ENCODE data around the gene LRRC8E. TPM values are rescaled to one million over a fixed set of nuclear protein-coding genes. Genes with fewer than 3 reads are reported as not detected.

LRRC8E gene
- polyA plus RNA-seq, 1 experiment: 8.6 TPM

- CTCF ChIA-PET: interaction anchor here (1.0 to 1.5 kb wide), 2 partner anchors 11 to 12 kb away, joined by 3 to 5 read pairs; no protein-coding TSS in a partner anchor
- DNase-seq (ENCODE audit: low read depth): no peak
- Histone ChIP-seq H3K36me3 (ENCODE audit: control insufficient read depth, insufficient read depth, low read length) (no peaks in the 10 kb centered on the region; the same call in 1 of the 2 replicates), H3K4me3 (ENCODE audit: low read depth, low read length) (no peak overlapping the region), H3K27me3 (ENCODE audit: control insufficient read depth, insufficient read depth, low read length) (0 out of 2 replicates have a peak, but pooled peaks cover 2% of the 10 kb centered on the region)
- POLR2A ChIA-PET: no interaction called here
- TF ChIP-seq CTCF (IDR thresholded peaks at IDR 0.05; ENCODE audit: insufficient read depth, low read depth, low read length): no peak
Measured at GRCh38 chr19:7864690-7865074, 23.6 kb upstream of the LRRC8E start.

- no peak for DNase-seq (ENCODE audit: low read depth)
- H3K27me3 ChIP-seq (ENCODE audit: control insufficient read depth, insufficient read depth, low read length): 0 out of 2 replicates have a peak, but pooled peaks cover 2% of the 10 kb centered on the region
- no peak for TF ChIP-seq CTCF (IDR thresholded peaks at IDR 0.05; ENCODE audit: insufficient read depth, low read depth, low read length)
- no peaks in the 10 kb centered on the region; the same call in 1 of the 2 replicates for H3K36me3 ChIP-seq (ENCODE audit: control insufficient read depth, insufficient read depth, low read length)
- no peak overlapping the region for H3K4me3 ChIP-seq (ENCODE audit: low read depth, low read length)
- CTCF ChIA-PET: interaction anchor here (1.1 to 1.5 kb wide), 2 partner anchors 11 to 13 kb away, joined by 5 read pairs; no protein-coding TSS in a partner anchor
- POLR2A ChIA-PET: no interaction called here
Measured at GRCh38 chr19:7865262-7865911, 22.9 kb upstream of the LRRC8E start.

GRCh38 chr19:7866399-7867091 lies 21.8 kb upstream of the LRRC8E start:
- TF ChIP-seq CTCF (IDR thresholded peaks at IDR 0.05; ENCODE audit: insufficient read depth, low read depth, low read length): no peak
- H3K36me3 ChIP-seq (ENCODE audit: control insufficient read depth, insufficient read depth, low read length): no peaks in the 10 kb centered on the region; the same call in 1 of the 2 replicates
- CTCF ChIA-PET: no interaction called here
- 0 out of 2 replicates have a peak, but pooled peaks cover 2% of the 10 kb centered on the region for H3K27me3 ChIP-seq (ENCODE audit: control insufficient read depth, insufficient read depth, low read length)
- no peak for DNase-seq (ENCODE audit: low read depth)
- no peak overlapping the region for H3K4me3 ChIP-seq (ENCODE audit: low read depth, low read length)
- POLR2A ChIA-PET: interaction anchor here (0.6 kb wide), 1 partner anchor 524 kb away, joined by 3 read pairs; the partner anchor contains the start of gene RAB11B

GRCh38 chr19:7867092-7867844 lies 21.0 kb upstream of the LRRC8E start:
- POLR2A ChIA-PET: no interaction called here
- no peak for DNase-seq (ENCODE audit: low read depth)

More at GRCh38 chr19:7867092-7867844, 21.0 kb upstream of the LRRC8E start:
- Histone ChIP-seq H3K4me3 (ENCODE audit: low read depth, low read length) (no peak overlapping the region), H3K36me3 (ENCODE audit: control insufficient read depth, insufficient read depth, low read length) (no peaks in the 10 kb centered on the region; the same call in 1 of the 2 replicates), H3K27me3 (ENCODE audit: control insufficient read depth, insufficient read depth, low read length) (0 out of 2 replicates have a peak, but pooled peaks cover 2% of the 10 kb centered on the region)
- no peak for TF ChIP-seq CTCF (IDR thresholded peaks at IDR 0.05; ENCODE audit: insufficient read depth, low read depth, low read length)
- CTCF ChIA-PET: interaction anchor here (2.1 kb wide), 1 partner anchor 27 kb away, joined by 8 read pairs; no protein-coding TSS in a partner anchor

Measured in BJ (cell line).